Liver (tissue), 9 donors: ENCODE results near the gene HOXB4. TPM values are rescaled to one million over a fixed set of nuclear protein-coding genes. Genes with fewer than 3 reads are reported as not detected.

ENCODE experiments used
- DNase-seq: peaks from one replicate; pipeline ENCODE4 v3.0.0-alpha.2; 2017; ENCODE audit warnings: low spot score
- H3K27ac ChIP-seq, 2 donors: one replicate each; pipeline ENCODE4 v1.7.0; 2013; ENCODE audit warnings: inconsistent platforms in 2 of 2, low read length in 2 of 2, control low read depth in 1 of 2, low read depth in 1 of 2, mild to moderate bottlenecking in 1 of 2
- H3K27me3 ChIP-seq, 4 donors: one replicate each; pipeline versions ENCODE4 v1.6.1 to v1.7.0; 2013; ENCODE audit warnings: low read length in 3 of 4, inconsistent platforms in 1 of 4, mild to moderate bottlenecking in 1 of 4, moderate library complexity in 1 of 4; ENCODE audit not compliant: control insufficient read depth in 4 of 4, insufficient read depth in 4 of 4
- H3K36me3 ChIP-seq, 4 donors: one replicate each; pipeline versions ENCODE4 v1.6.1 to v1.7.0; 2013; ENCODE audit warnings: low read length in 3 of 4, mild to moderate bottlenecking in 3 of 4, low read depth in 1 of 4, moderate library complexity in 1 of 4; ENCODE audit not compliant: control insufficient read depth in 4 of 4, insufficient read depth in 3 of 4
- H3K4me1 ChIP-seq, 4 donors: one replicate each; pipeline versions ENCODE4 v1.6.1 to v1.7.0; 2013; ENCODE audit warnings: low read length in 3 of 4, mild to moderate bottlenecking in 3 of 4, moderate library complexity in 1 of 4; ENCODE audit not compliant: control insufficient read depth in 4 of 4, insufficient read depth in 4 of 4
- H3K4me3 ChIP-seq, 3 donors: one replicate each; pipeline versions ENCODE4 v1.6.1 to v1.7.0; 2013; ENCODE audit warnings: low read length in 3 of 3, control low read depth in 1 of 3, low read depth in 1 of 3, mild to moderate bottlenecking in 1 of 3
- H3K9ac ChIP-seq, 2 donors: one replicate each; pipeline ENCODE4 v1.7.0; 2013; ENCODE audit warnings: low read length in 2 of 2, mild to moderate bottlenecking in 2 of 2, moderate library complexity in 2 of 2, control low read depth in 1 of 2, low read depth in 1 of 2
- H3K9me3 ChIP-seq, 4 donors: one replicate each; pipeline versions ENCODE4 v1.6.1 to v1.7.0; 2013; ENCODE audit warnings: low read length in 3 of 4; ENCODE audit not compliant: control insufficient read depth in 4 of 4
- EGR1 ChIP-seq, 2 donors: IDR thresholded peaks; 2 replicates each; pipeline ENCODE4 v1.6.1; 2016 to 2018; ENCODE audit warnings: antibody characterized with exemption in 2 of 2, low read depth in 2 of 2
- FOXA2 ChIP-seq: IDR thresholded peaks from 2 replicates; pipeline ENCODE4 v1.6.1; 2016; ENCODE audit warnings: antibody characterized with exemption
- GABPA ChIP-seq, 2 donors: IDR thresholded peaks in 1 of 2; conservative IDR thresholded peaks in 1 of 2; 2 replicates each; pipeline ENCODE4 v1.6.1; 2016; ENCODE audit warnings: antibody characterized with exemption in 2 of 2, mild to moderate bottlenecking in 1 of 2, moderate library complexity in 1 of 2
- HNF4A ChIP-seq, 2 donors: conservative IDR thresholded peaks; 2 replicates each; pipeline ENCODE4 v1.6.1; 2016; ENCODE audit warnings: antibody characterized with exemption in 2 of 2, mild to moderate bottlenecking in 2 of 2
- HNF4G ChIP-seq: IDR thresholded peaks from 2 replicates; pipeline ENCODE4 v1.6.1; 2016; ENCODE audit warnings: antibody characterized with exemption
- NR2F2 ChIP-seq: IDR thresholded peaks from 2 replicates; pipeline ENCODE4 v1.6.1; 2016; ENCODE audit warnings: antibody characterized with exemption
- RAD21 ChIP-seq, 2 donors: IDR thresholded peaks; 2 replicates each; pipeline ENCODE4 v1.6.1; 2016; ENCODE audit warnings: antibody characterized with exemption in 2 of 2, mild to moderate bottlenecking in 2 of 2
- RXRA ChIP-seq, 2 donors: IDR thresholded peaks; 2 replicates each; pipeline ENCODE4 v1.6.1; 2017 to 2018; ENCODE audit warnings: antibody characterized with exemption in 2 of 2, mild to moderate bottlenecking in 1 of 2
- SP1 ChIP-seq: IDR thresholded peaks from 2 replicates; pipeline ENCODE4 v1.6.1; 2018; ENCODE audit warnings: antibody characterized with exemption, mild to moderate bottlenecking
- TAF1 ChIP-seq: conservative IDR thresholded peaks from 2 replicates; pipeline ENCODE4 v1.6.1; 2016; ENCODE audit warnings: antibody characterized with exemption, mild to moderate bottlenecking
- YY1 ChIP-seq: IDR thresholded peaks from 2 replicates; pipeline ENCODE4 v1.6.1; 2016; ENCODE audit warnings: antibody characterized with exemption, mild to moderate bottlenecking
- WGBS: extraction: QIAGEN DNeasy Blood & Tissue Kit; methylation state at CpG from one replicate; pipeline ENCODE4 v1.1.7; 2013; 5-methylcytosine and 5-hydroxymethylcytosine counted together
- polyA plus RNA-seq, 2 donors: library from polyadenylated mRNA; stranded (reverse) in 1 of 2; unstranded in 1 of 2; fragments of 200-250 nt in 1 of 2; fragments of >200 nt in 1 of 2; fragmentation: Nextera tagmentation in 1 of 2; extraction: Ambion mirVana in 1 of 2; gene quantifications; one replicate each; pipeline versions ENCODE4 v1.2.1 to v1.2.3, GENCODE V29; 2013 to 2015
- total RNA-seq, 2 donors: library from RNA; depleted of rRNA; stranded (reverse); fragments of >200 nt; gene quantifications; one replicate each; pipeline ENCODE4 v1.2.3, GENCODE V29; 2014
- TF ChIP-seq, protein P1 (sequence below): IDR thresholded peaks from 2 replicates; pipeline ENCODE4 v1.6.1; 2016; ENCODE audit warnings: antibody characterized with exemption, mild to moderate bottlenecking
- TF ChIP-seq, protein P2 (sequence below): IDR thresholded peaks from 2 replicates; pipeline ENCODE4 v1.6.1; 2016; ENCODE audit warnings: antibody characterized with exemption
- TF ChIP-seq, protein P3 (sequence below): fragments of 150-350 bp; IDR thresholded peaks from 2 replicates; pipeline ENCODE4 v1.5.1; 2017; ENCODE audit warnings: improper control_type of control experiment, low read depth, low read length; ENCODE audit not compliant: missing input control
- TF ChIP-seq, protein P4 (sequence below): IDR thresholded peaks from 2 replicates; pipeline ENCODE4 v1.6.1; 2016; ENCODE audit warnings: antibody characterized with exemption
- TF ChIP-seq, protein P5 (sequence below): IDR thresholded peaks from 2 replicates; pipeline ENCODE4 v1.6.1; 2016; ENCODE audit warnings: antibody characterized with exemption
- donor health status: healthy.
- donor health status: healthy.
- donor health status: healthy.
- donor health status: healthy.
- donor health status: healthy.

Gene HOXB4
- total and polyA plus RNA-seq, 4 donors, result 0.19 to 0.75 (median 0.50) TPM

DNA sequence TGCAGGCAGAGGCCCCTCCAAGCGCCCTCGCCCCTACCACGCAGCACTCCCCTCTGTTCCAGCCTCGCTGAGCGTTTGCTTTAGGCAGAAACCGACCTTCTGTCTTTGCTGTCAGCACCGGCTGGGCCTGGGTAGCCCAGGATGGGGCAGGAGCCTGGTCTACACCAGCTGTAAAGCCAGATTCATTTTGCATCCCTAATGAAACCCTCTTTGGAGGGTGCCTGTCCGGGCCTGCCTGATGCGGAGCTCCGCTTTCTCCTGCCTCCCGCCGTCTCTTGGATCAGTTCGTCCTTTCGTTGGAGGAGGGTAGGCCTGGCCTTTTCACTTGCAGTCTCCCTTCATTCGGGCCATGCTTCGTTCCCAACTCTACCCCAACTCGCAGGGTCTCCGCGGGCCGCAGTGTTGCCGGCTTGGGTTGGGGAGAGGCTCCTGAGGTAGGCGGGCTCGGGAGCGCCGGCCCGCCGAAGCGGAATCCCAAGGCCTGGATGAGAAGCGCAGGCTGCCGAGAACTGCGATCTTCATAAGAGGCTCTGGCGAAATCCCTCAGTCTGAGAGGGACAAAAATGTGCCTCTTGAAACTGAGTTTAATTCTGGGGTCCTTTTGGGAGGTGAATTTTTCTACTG, 41.8 kb upstream of the HOXB4 start (continued):
- TF ChIP-seq, protein P1, sequence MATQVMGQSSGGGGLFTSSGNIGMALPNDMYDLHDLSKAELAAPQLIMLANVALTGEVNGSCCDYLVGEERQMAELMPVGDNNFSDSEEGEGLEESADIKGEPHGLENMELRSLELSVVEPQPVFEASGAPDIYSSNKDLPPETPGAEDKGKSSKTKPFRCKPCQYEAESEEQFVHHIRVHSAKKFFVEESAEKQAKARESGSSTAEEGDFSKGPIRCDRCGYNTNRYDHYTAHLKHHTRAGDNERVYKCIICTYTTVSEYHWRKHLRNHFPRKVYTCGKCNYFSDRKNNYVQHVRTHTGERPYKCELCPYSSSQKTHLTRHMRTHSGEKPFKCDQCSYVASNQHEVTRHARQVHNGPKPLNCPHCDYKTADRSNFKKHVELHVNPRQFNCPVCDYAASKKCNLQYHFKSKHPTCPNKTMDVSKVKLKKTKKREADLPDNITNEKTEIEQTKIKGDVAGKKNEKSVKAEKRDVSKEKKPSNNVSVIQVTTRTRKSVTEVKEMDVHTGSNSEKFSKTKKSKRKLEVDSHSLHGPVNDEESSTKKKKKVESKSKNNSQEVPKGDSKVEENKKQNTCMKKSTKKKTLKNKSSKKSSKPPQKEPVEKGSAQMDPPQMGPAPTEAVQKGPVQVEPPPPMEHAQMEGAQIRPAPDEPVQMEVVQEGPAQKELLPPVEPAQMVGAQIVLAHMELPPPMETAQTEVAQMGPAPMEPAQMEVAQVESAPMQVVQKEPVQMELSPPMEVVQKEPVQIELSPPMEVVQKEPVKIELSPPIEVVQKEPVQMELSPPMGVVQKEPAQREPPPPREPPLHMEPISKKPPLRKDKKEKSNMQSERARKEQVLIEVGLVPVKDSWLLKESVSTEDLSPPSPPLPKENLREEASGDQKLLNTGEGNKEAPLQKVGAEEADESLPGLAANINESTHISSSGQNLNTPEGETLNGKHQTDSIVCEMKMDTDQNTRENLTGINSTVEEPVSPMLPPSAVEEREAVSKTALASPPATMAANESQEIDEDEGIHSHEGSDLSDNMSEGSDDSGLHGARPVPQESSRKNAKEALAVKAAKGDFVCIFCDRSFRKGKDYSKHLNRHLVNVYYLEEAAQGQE, result no peak
- TF ChIP-seq FOXA2 (no peak), NR2F2 (no peak), RXRA (IDR thresholded peaks at IDR 0.05) (no peak), RAD21 (IDR thresholded peaks at IDR 0.05) (no peak)
- TF ChIP-seq, protein P2, sequence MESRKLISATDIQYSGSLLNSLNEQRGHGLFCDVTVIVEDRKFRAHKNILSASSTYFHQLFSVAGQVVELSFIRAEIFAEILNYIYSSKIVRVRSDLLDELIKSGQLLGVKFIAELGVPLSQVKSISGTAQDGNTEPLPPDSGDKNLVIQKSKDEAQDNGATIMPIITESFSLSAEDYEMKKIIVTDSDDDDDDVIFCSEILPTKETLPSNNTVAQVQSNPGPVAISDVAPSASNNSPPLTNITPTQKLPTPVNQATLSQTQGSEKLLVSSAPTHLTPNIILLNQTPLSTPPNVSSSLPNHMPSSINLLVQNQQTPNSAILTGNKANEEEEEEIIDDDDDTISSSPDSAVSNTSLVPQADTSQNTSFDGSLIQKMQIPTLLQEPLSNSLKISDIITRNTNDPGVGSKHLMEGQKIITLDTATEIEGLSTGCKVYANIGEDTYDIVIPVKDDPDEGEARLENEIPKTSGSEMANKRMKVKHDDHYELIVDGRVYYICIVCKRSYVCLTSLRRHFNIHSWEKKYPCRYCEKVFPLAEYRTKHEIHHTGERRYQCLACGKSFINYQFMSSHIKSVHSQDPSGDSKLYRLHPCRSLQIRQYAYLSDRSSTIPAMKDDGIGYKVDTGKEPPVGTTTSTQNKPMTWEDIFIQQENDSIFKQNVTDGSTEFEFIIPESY, result no peak

DNA sequence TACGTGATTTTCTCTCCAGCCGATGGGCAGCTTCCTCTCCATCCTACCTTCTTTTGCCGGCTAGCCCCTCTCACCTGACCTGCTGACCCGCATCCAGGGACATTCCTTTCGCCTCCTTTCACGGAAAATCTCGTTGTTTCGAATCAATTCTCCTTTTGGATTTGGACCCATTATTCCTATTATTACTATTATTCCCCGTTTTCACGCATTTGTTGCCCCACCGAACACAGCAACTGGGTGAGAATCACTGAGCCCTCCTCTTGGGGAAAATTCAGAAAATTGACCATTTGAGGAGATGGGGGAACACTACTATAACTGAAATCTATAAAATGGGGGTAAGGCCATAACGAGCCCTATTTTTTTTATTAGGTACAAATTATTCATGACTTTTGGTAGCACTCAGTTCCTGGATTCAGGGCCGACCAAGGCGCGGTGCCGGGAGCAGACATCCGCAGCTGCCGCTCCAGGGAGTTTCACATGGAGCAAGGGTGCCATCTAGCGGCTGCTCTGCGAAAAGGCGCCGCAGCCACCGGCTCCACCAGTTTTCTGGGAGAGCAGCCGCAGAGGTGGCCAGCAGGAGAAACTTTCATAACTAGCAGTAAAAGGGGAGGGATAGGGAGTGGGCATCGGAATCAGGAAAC, 40.2 kb upstream of the HOXB4 start:
- 2% methylated on average over 25 of the region's 25 CpGs for WGBS
- peak; percentile 90 for DNase-seq
- TF ChIP-seq RAD21 (IDR thresholded peaks at IDR 0.05) (peak; percentile 95 to 96), YY1 (no peak), HNF4A (conservative IDR thresholded peaks at IDR 0.05) (no peak)
- TF ChIP-seq, protein P3, sequence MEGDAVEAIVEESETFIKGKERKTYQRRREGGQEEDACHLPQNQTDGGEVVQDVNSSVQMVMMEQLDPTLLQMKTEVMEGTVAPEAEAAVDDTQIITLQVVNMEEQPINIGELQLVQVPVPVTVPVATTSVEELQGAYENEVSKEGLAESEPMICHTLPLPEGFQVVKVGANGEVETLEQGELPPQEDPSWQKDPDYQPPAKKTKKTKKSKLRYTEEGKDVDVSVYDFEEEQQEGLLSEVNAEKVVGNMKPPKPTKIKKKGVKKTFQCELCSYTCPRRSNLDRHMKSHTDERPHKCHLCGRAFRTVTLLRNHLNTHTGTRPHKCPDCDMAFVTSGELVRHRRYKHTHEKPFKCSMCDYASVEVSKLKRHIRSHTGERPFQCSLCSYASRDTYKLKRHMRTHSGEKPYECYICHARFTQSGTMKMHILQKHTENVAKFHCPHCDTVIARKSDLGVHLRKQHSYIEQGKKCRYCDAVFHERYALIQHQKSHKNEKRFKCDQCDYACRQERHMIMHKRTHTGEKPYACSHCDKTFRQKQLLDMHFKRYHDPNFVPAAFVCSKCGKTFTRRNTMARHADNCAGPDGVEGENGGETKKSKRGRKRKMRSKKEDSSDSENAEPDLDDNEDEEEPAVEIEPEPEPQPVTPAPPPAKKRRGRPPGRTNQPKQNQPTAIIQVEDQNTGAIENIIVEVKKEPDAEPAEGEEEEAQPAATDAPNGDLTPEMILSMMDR, result peak; percentile 97
- Histone ChIP-seq H3K27ac (no peak overlapping the region), H3K9me3 (no peaks in the 10 kb centered on the region), H3K4me1 (peaks cover 0 to 10% (median 2%) of the 10 kb centered on the region in 4 donors), H3K4me3 (no peak overlapping the region), H3K27me3 (peaks cover 11 to 45% (median 38%) of the 10 kb centered on the region in 4 donors), H3K9ac (no peak overlapping the region), H3K36me3 (no peaks in the 10 kb centered on the region)

DNA sequence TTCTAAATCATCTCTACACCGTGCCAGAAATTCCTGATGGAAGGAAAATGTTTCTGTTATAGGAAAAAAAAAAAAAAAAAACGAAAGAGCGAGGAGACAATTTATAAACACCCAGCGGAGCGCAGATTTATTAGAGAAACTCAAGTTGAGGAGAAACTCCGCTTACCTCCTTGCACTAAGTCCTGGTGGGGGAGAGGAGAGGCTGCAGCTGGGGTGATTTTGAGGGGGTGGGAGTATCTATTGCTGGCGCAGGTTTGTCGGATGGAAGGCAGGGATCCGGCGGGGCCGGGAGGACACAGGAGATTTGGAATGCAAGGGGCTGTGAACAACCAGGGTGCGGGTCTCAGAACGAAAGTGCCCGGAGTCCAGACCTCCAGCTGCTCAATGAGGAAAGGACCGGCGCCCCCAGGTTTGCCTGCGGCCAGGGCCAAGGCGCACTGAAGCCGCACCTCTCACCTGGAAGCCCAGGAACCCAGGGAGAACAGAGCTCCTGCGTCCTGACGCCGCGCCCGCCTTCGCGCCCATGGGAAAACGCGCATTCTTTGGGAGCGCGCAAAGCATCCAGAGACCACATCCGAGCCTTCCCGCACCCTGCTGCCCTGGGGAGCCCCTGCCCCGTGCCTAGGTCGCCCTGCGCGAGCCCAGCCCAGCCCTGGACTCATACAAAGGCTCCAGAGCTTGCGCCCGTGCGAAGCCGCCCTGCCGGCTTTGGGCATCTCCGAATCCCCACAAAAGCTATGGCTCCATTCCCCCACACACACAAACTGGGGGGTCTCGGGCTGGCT, 39.5 kb upstream of the HOXB4 start:
- Histone ChIP-seq H3K27ac (no peak overlapping the region), H3K9ac (no peak overlapping the region), H3K9me3 (no peaks in the 10 kb centered on the region), H3K27me3 (peaks cover 11 to 45% (median 32%) of the 10 kb centered on the region in 4 donors), H3K36me3 (no peaks in the 10 kb centered on the region), H3K4me3 (no peak overlapping the region), H3K4me1 (peaks cover 0 to 16% (median 4%) of the 10 kb centered on the region in 4 donors)
- no peak for TF ChIP-seq SP1
- TF ChIP-seq, protein P4, sequence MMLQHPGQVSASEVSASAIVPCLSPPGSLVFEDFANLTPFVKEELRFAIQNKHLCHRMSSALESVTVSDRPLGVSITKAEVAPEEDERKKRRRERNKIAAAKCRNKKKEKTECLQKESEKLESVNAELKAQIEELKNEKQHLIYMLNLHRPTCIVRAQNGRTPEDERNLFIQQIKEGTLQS, result no peak
- TF ChIP-seq HNF4G, result no peak
- TF ChIP-seq EGR1 (IDR thresholded peaks at IDR 0.05; ENCODE audit: low read depth in 2 of 2), result no peak
- TF ChIP-seq FOXA2, result no peak
- no peak for TF ChIP-seq GABPA (IDR thresholded peaks at IDR 0.05 in 1 of 2, conservative IDR thresholded peaks at IDR 0.05 in 1 of 2)
- TF ChIP-seq, protein P5, sequence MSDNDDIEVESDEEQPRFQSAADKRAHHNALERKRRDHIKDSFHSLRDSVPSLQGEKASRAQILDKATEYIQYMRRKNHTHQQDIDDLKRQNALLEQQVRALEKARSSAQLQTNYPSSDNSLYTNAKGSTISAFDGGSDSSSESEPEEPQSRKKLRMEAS, result no peak
- TF ChIP-seq NR2F2, result no peak
- no peak for TF ChIP-seq YY1
- no peak for TF ChIP-seq TAF1
- TF ChIP-seq RAD21 (IDR thresholded peaks at IDR 0.05), result no peak
- no peak for DNase-seq
- 8% methylated on average over 43 of the region's 43 CpGs for WGBS
